T-helper 22 cell (primary cell): ENCODE measurements around the gene CD4.

Experiments
- DNase-seq: peaks from one replicate; pipeline ENCODE4 v3.0.0-alpha.2; 2020; ENCODE audit warnings: low read depth

The CD4 gene

DNA sequence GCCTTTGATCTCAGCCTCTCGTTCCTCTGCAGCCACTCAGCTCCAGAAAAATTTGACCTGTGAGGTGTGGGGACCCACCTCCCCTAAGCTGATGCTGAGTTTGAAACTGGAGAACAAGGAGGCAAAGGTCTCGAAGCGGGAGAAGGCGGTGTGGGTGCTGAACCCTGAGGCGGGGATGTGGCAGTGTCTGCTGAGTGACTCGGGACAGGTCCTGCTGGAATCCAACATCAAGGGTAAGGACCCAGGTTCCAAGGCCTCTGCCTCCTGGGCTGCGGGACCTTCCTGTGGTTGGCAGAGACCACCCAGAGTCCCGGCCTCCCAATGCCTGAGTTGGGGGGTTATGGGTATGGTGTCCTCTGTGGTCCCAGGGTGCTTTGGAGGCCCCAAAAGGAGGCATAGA, 27.8 kb downstream of the CD4 start:
- no peak for DNase-seq

DNA sequence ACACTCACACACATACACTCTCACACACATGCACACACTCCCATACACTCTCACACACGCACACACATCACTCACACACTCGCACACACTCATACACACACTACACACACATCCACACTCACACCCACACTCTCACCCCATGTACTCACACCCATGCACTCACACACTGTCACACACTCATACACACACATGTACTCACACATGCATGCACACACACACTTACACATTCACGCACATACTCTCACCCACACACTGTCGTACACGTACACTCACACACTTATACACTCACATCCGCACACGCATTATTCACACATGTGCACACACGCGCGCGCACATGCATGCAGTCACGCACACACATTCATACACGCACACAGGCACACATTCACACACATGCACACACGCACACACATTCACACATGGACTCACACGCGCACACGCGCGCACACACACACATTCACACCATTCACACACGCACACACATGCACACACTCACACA, 28.4 kb downstream of the CD4 start:
- no peak for DNase-seq

DNA sequence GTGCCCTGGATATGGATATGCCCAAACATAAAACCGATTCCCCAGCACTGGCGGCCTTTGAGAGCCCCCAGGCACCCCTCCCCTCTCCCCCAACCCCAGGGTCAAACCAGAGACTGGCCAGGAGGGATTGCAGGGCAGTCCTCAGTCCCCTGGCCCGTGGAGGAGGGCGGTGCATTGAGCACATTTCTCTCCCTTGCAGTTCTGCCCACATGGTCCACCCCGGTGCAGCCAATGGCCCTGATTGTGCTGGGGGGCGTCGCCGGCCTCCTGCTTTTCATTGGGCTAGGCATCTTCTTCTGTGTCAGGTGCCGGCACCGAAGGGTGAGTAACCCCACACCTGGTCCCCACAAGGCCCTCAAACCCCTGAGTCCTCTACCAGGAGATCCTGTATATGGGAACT, 28.9 kb downstream of the CD4 start:
- no peak for DNase-seq

DNA sequence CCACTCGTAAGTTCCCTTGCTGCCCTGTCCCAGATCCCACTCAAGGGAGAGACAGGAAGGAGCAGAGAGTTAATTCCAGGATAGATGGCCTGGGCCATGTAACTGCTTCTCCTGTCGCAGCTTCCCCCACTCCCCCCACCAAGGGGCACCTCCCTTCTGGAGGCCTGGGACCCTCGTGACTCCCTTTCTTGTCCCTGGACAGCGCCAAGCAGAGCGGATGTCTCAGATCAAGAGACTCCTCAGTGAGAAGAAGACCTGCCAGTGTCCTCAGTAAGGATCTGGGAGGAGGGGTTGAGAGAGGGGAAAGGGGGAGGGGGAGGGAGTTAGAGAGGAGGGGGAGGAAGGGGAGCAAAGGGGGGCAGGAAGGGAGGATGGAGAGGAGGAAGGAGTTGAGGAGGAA, 29.3 kb downstream of the CD4 start:
- DNase-seq, result no peak

DNA sequence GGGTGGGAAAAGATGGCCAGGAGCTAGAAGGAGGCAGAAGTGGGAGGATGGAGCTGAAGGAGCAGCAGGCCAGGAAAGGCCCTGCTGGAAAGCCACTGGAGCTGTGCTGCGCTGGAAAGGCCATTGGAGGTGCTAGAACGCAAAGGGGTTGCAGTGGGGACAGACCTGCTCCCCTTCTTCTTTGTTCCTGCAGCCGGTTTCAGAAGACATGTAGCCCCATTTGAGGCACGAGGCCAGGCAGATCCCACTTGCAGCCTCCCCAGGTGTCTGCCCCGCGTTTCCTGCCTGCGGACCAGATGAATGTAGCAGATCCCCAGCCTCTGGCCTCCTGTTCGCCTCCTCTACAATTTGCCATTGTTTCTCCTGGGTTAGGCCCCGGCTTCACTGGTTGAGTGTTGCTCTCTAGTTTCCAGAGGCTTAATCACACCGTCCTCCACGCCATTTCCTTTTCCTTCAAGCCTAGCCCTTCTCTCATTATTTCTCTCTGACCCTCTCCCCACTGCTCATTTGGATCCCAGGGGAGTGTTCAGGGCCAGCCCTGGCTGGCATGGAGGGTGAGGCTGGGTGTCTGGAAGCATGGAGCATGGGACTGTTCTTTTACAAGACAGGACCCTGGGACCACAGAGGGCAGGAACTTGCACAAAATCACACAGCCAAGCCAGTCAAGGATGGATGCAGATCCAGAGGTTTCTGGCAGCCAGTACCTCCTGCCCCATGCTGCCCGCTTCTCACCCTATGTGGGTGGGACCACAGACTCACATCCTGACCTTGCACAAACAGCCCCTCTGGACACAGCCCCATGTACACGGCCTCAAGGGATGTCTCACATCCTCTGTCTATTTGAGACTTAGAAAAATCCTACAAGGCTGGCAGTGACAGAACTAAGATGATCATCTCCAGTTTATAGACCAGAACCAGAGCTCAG, 30.0 kb downstream of the CD4 start:
- no peak for DNase-seq

DNA sequence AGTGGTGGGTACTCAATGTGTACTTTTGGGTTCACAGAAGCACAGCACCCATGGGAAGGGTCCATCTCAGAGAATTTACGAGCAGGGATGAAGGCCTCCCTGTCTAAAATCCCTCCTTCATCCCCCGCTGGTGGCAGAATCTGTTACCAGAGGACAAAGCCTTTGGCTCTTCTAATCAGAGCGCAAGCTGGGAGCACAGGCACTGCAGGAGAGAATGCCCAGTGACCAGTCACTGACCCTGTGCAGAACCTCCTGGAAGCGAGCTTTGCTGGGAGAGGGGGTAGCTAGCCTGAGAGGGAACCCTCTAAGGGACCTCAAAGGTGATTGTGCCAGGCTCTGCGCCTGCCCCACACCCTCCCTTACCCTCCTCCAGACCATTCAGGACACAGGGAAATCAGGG, 30.8 kb downstream of the CD4 start:
- no peak for DNase-seq

DNA sequence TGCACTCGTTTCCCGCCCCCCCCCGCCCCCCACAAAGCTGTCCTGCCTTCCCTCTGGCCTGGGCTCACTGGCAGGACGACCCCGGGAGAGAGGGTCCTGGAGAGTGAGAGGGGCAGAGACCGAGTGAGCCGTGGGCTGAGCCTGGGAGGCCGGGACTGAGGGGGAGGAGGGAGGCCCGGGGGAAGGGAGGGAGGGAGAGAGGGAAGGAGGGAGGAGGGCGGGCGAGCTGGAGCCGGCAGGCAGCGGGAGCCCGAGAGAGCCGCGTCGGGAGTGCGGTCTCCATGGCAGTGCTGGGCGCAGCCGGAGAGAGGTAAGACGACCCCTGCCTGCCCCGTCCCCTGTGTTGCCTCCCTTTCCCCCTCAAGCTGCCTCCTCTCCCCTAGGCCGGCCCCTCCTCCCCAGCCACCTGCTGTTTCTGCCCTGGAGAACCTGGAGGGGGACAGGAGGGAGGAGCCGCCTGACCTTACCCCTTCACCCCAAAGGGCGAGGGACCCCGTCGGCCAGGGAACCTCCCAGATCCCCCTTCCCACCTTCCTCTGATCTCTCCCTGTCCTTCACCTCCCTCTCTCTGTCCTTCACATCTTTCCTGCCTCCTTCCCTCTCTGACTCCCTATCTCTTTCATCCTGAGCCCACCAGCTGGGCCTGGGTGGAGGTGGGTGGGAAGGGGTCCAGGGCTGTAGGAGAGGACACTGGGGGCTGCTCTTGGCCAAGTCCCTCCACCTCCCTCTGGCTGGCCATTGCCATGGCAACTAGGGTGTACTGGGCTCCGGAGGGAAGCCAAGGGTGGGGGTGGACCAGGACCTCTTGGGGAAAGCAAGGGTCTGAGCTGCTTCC, 32.5 kb downstream of the CD4 start, which contains the start of gene GPR162:
Gene GPR162 (plus strand): TSS at position 231 of the 835 bp plus-strand sequence. CDS start 2,078 bp downstream, outside the sequence.
- DNase-seq, result no peak

DNA sequence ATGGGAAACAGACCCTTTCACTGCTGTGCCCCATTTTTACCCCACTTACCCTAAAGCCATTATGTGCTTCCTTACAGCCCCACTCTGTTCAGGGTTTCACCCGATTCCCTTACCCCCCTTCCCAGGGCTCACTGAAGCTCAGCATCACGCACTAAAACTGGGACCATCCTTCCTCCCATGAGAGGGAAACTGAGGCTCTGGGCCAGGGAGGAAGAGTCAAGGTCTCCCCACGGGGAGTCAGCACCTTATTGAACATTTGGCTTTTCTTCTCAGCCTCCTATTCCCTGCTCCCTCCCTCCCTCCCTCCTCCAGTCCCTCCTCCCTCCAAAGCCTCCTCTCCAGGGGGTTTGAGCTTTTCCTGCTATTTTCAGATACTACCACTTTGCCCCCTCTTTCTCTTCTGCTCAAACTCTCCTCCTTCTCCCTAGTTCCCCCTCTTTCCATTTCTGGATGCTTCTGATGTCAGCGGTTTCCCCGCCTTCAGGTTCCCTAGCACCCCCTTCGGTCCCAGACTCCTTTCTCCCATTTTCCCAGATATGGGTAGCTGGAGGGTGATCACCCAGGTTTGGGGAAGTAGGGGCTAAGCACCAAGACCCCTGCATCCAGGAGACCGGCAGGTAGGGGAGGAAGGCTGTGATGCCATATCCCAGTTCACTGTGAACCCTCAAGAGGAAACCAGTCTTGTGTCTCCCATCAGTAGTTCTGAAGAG, 33.3 kb downstream of the CD4 start:
- DNase-seq, result no peak

DNA sequence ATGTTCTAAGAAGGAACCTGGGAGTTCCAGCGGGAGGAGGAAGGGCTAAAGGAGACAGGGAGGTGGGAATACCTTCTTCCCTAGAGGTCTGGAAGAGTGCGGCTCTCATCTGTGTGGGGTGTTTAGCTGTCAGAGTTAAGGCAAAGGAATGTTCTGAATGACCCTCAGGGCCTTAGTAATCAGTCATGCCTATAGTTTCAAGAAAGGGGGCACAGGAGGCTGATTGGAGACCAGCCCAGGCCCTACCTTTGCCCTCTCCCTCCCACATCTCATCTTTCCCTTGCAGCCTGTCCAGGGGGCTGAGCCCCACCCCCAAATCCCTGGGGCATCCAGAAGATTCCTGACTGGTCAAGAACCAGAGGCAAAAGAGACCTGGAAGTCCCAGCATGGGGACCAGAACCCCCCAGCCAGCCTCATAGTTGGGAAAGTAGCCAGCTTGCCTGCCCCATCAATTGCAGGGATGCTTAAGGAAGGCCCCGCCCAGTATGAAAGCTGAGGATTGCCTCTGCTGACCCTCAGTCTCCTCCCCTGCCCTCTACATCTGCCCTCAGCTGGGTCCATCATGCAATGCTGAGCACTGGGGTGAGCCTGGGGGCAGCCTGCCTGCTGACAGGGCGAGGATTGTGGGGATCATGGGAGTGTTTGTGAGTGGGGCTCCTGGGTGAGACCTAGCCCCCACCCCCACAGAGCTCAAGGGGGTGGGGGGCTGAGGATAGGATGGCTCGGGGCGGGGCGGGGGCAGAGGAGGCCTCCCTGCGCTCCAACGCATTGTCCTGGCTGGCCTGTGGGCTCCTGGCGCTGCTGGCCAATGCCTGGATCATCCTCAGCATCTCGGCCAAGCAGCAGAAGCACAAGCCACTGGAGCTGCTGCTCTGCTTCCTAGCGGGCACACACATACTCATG, 34.1 kb downstream of the CD4 start:
- DNase-seq, result no peak

DNA sequence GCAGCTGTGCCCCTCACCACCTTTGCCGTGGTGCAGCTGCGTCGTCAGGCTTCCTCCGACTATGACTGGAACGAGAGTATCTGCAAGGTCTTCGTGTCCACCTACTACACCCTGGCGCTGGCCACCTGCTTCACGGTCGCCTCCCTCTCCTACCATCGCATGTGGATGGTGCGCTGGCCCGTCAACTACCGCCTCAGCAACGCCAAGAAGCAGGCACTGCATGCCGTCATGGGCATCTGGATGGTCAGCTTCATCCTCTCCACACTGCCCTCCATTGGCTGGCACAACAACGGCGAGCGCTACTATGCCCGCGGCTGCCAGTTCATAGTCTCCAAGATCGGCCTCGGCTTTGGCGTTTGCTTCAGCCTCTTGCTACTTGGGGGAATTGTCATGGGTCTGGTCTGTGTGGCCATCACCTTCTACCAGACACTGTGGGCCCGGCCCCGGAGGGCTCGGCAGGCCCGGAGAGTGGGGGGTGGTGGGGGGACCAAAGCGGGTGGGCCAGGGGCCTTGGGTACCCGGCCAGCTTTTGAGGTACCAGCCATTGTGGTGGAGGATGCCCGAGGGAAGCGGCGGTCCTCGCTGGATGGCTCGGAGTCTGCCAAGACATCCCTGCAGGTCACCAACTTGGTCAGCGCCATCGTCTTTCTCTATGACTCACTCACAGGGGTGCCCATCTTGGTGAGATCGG, 34.9 kb downstream of the CD4 start:
- DNase-seq, result no peak

DNA sequence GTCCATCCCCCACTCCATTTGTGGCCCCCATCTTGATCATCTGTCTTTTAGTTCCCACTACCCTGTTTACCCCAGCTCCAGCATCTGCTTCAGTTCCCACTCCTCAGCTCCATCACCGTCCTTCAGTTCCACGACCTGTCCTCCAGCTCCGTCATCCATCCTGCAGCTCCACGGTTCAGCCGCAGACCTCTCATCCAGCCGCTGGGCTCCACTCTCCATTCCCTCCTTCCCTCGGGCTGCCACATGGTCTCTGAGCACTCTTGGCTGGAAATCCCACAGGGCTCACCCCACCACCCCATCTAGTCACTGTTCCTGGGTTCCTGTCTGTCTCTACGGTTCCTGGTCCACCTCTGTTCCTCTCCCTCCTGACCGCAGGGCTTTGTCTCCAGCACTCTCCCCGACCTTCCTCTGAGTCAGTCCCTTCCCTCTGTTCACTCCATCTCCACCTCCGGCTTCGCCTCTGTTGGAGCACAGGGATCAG, 35.6 kb downstream of the CD4 start:
- no peak for DNase-seq

DNA sequence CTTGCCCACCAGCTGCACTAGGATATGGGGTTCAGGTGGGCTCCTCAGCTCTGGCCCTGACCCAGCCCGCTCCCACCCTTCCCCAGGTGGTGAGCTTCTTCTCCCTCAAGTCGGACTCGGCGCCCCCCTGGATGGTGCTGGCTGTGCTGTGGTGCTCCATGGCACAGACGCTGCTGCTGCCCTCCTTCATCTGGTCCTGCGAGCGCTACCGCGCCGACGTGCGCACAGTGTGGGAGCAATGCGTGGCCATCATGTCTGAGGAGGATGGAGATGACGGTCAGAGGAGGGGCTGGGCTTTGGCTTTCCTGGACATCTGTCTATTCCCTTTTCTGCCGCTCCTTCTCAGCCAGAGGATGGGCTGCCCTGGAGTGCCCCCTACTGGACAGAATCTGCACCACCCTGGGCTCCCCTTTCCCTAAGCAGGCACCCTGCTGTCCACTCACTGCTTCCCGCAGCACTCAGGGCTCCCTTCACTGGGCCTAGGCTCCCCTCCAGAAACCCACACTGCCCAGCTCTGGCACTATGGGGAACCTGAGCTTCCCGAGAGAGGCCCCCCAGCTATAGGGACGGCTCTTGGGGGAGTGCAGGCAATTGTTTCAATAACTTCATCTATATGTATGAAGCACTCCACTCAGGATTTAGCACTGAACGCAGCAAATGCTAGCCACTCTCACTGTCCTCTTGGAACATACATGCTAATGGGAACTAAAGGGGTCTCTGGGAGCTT, 36.2 kb downstream of the CD4 start:
- peak; percentile 41 for DNase-seq

DNA sequence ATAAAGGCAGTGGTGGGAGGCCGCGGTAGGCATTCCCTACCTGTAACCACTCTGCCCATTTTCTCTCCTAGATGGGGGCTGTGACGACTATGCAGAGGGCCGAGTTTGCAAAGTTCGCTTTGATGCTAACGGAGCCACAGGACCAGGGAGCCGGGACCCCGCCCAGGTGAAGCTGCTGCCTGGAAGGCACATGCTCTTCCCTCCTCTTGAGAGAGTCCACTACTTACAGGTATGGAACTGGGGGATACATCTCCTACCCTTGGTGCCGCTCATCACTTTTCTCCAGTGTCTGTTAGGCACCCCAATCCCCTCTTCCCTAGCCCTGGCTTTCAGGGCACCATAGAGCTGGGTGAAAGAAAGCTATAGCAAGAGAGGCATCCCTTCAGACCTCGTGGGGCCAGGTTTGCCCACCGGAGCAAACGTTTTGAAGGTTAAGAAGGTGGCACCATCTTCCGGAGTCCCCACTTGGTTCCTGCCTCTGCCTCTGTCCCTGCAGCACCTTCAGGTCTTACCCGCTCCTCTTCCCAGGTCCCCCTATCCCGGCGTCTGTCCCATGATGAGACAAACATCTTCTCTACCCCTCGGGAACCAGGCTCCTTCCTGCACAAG, 36.9 kb downstream of the CD4 start:
- DNase-seq, result no peak

DNA sequence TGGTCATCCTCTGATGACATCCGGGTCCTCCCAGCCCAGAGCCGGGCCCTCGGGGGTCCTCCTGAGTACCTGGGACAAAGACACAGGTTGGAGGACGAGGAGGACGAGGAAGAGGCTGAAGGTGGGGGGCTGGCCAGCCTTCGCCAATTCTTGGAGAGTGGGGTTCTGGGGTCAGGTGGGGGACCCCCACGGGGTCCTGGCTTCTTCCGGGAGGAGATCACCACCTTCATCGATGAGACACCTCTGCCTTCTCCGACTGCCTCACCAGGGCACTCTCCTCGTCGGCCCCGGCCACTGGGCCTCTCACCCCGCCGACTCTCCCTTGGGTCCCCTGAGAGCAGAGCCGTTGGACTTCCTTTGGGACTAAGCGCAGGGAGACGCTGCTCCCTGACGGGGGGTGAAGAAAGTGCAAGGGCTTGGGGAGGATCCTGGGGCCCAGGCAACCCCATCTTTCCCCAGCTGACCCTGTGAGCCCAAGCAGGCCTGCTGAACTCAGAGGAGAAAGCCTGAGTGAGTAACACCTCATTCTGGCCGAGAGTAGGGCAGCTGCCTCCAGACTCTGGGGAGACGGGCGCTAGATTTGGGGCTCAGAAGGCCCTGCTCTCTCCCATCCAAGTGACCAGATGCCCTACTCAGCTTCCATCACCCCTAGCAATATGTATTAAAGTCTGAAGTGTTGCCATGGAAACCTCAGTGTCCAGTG, 37.6 kb downstream of the CD4 start:
- DNase-seq, result no peak

DNA sequence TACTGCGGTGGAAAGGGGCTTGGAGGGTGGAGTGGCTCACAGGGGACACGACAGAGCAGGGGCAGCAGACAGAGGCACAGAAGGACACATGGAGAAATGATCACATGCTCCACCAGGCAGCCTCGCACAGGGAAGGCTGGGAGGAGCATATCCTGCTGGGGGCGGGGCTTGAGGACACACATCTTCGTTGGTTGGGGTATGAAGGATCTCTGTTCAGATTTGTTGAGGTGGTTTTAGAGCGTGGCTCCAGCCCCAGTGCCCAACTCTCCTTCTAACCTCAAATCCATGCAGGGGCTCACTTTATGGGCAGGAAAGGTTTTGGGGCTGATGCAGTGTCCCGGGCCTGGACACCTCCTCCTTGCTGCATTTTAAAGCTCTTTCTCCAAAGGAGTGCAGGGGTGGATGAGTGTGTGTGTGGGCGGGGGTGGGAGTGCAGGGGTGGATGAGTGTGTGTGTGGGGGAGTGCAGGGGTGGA, 38.1 kb downstream of the CD4 start:
- no peak for DNase-seq

DNA sequence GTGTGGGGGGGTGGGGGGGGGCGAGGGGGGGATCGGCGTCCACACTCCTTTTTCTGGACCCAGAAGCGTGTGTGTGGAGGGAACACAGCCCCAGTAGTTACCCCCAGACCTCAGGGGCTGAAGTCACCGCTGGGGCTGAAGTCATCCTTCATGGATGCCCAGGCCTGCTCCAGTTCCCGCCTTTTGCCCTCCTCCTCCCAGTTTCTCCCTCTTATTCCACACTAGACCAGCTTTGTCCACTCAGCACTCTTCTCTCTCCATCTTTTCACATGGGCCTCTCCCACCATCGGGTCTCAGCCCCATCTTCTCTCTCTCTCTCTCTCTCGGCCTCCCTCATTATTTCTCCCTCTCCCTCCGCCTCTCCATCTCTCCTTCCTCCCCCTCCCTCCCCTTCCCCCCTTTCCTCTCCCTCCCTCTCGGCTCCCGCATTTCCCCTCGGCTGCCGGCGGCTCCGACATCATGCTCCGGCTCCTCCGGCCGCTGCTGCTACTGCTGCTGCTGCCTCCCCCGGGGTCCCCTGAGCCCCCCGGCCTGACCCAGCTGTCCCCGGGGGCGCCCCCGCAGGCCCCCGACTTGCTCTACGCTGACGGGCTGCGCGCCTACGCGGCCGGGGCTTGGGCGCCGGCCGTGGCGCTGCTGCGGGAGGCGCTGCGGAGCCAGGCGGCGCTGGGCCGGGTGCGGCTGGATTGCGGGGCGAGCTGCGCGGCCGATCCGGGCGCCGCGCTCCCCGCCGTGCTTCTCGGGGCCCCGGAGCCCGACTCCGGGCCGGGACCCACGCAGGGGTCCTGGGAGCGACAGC, 38.9 kb downstream of the CD4 start, which contains the start of gene P3H3:
Gene P3H3 (plus strand): TSS at position 426 of the 799 bp plus-strand sequence. CDS start 34 bp downstream, at position 460.
- no peak for DNase-seq

DNA sequence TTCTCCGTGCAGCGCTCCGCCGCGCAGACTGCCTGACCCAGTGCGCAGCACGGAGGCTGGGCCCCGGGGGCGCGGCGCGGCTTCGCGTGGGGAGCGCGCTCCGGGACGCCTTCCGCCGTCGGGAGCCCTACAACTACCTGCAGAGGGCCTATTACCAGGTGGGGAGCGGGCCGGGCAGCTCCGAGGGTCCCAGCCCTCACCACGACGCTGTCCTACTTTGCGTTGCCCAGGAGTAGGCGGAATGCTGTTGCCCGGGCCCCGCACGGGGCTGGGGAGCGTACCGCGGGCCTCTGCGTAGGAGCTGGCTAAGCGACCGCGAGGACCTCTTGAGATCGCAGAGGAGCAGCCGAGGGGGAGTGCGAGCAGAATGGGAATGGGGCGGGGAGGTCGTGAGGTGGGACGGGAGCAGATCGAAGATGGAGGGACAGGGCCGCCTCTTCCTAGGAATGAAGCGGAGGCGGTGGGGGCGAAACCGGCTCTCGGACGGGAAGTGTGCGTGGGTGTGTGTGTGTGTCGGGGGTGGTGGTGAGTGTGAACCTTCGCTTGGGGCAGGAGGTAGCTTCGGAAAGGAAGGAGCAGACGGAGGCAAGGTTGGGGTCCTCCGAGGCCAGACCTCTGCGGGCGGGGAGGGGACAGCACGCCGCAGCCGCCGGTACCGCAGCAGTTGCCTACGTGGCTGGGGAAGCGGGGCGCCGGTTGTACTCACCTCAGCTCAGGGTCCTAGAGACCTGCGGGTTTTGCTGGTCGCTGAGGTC, 39.6 kb downstream of the CD4 start:
- no peak for DNase-seq
